Endothelial cell of umbilical vein (primary cell): ENCODE data around the gene IFRD2. TPM values are rescaled to one million over a fixed set of nuclear protein-coding genes. Genes with fewer than 3 reads are reported as not detected.

Source experiments
- BruUV-seq: library from RNA; stranded (reverse); fragments of 400-500 nt; replicated peaks from 2 replicates; lab custom pipeline; 2021; lab: Mats Ljungman, UMichigan
- CTCF ChIA-PET: fragments of 300-600, 350-600 bp; sonication (Branson Sonifier 250); formaldehyde crosslinking; loops from one replicate; lab custom pipeline; 2021; ENCODE audit warnings: antibody characterized with exemption, inconsistent platforms; lab: Charles Lee
- POLR2A ChIA-PET: fragments of 300-600, 350-600 bp; sonication (Branson Sonifier 250); formaldehyde crosslinking; loops from one replicate; lab custom pipeline; 2021; ENCODE audit warnings: antibody characterized with exemption, inconsistent platforms; lab: Charles Lee
- DNase-seq: peaks from one replicate; pipeline ENCODE4 v3.0.0-alpha.2; 2011; ENCODE audit warnings: low read depth, low spot score
- FAIRE-seq: peaks from 2 replicates; lab custom pipeline; 2011; peaks lifted over from hg19 to GRCh38; lab: Jason Lieb, UNC
- H2AFZ ChIP-seq: 2 replicates; pipeline ENCODE4 v1.6.0; 2012; ENCODE audit warnings: low read depth, low read length, control low read depth, inconsistent platforms
- H3K27ac ChIP-seq: 2 replicates; pipeline ENCODE4 v1.5.1; 2011; ENCODE audit warnings: low read depth, mild to moderate bottlenecking, control low read depth, low read length, moderate library complexity; ENCODE audit not compliant: insufficient read depth
- H3K27me3 ChIP-seq, 2 experiments: 2 replicates each; pipeline versions ENCODE4 v1.6.0 to v1.6.1; 2011; ENCODE audit warnings: low read length in 2 of 2, mixed read lengths in 1 of 2; ENCODE audit not compliant: control insufficient read depth in 2 of 2, insufficient read depth in 2 of 2
- H3K36me3 ChIP-seq, 2 experiments: 2 replicates in 1 of 2; 3 replicates in 1 of 2; pipeline ENCODE4 v1.5.1; 2011; ENCODE audit warnings: low read length in 2 of 2, mild to moderate bottlenecking in 1 of 2, moderate library complexity in 1 of 2; ENCODE audit not compliant: control insufficient read depth in 2 of 2, insufficient read depth in 2 of 2; ENCODE audit errors: extremely low read depth in 1 of 2
- H3K4me1 ChIP-seq: 3 replicates; pipeline ENCODE4 v1.5.1; 2011; ENCODE audit warnings: mild to moderate bottlenecking, low read length; ENCODE audit not compliant: control insufficient read depth, insufficient read depth; ENCODE audit errors: extremely low read depth
- H3K4me2 ChIP-seq: 2 replicates; pipeline ENCODE4 v1.6.1; 2011; ENCODE audit warnings: low read length, control low read depth, mixed read lengths; ENCODE audit not compliant: insufficient read depth
- H3K4me3 ChIP-seq, 3 experiments: fragments of 200-600 bp in 1 of 3; sonication (generic), shearing (Covaris generic) in 1 of 3; replicated peaks in 1 of 3; 2 replicates each; pipeline ENCODE4 v1.5.1; 2011 to 2016; ENCODE audit warnings: control low read depth in 3 of 3, low read length in 3 of 3, mild to moderate bottlenecking in 2 of 3, inconsistent platforms in 1 of 3, low read depth in 1 of 3, moderate library complexity in 1 of 3; ENCODE audit not compliant: insufficient read depth in 1 of 3
- H3K79me2 ChIP-seq: 2 replicates; pipeline ENCODE4 v1.6.0; 2012; ENCODE audit warnings: low read length, inconsistent platforms; ENCODE audit not compliant: control insufficient read depth, insufficient read depth
- H3K9ac ChIP-seq: replicated peaks from 2 replicates; pipeline ENCODE3; 2011; ENCODE audit warnings: low read length, control low read depth; ENCODE audit not compliant: insufficient read depth; ENCODE audit errors: extremely low read depth
- H3K9me1 ChIP-seq: replicated peaks from 3 replicates; pipeline ENCODE4 v1.6.0; 2011; ENCODE audit warnings: mild to moderate bottlenecking, low read length; ENCODE audit not compliant: control insufficient read depth, insufficient read depth; ENCODE audit errors: extremely low read depth
- H3K9me3 ChIP-seq: replicated peaks from 2 replicates; pipeline ENCODE4 v1.5.1; 2012; ENCODE audit warnings: low read length, inconsistent platforms; ENCODE audit not compliant: control insufficient read depth, insufficient read depth
- H4K20me1 ChIP-seq: replicated peaks from 2 replicates; pipeline ENCODE3; 2011; ENCODE audit warnings: mild to moderate bottlenecking, low read length; ENCODE audit not compliant: control insufficient read depth, insufficient read depth; ENCODE audit errors: extremely low read depth
- CTCF ChIP-seq, 2 donors: IDR thresholded peaks; 1 replicate in 1 of 2; 2 replicates in 1 of 2; pipeline ENCODE4 v1.5.1; 2011; ENCODE audit warnings: low read length in 2 of 2, mild to moderate bottlenecking in 2 of 2, moderate library complexity in 2 of 2, control low read depth in 1 of 2, inconsistent platforms in 1 of 2, low read depth in 1 of 2; ENCODE audit not compliant: insufficient read depth in 1 of 2; ENCODE audit errors: extremely low read depth in 1 of 2
- EZH2 ChIP-seq: IDR thresholded peaks from 2 replicates; pipeline ENCODE4 v1.6.1; 2012; ENCODE audit warnings: borderline replicate concordance, low read depth, mild to moderate bottlenecking, moderate library complexity, low read length, inconsistent platforms; ENCODE audit not compliant: severe bottlenecking
- FOS ChIP-seq: IDR thresholded peaks from 2 replicates; pipeline ENCODE4 v1.6.1; 2011; ENCODE audit warnings: mild to moderate bottlenecking, low read length, moderate library complexity, borderline replicate concordance; ENCODE audit not compliant: insufficient read depth
- GATA2 ChIP-seq: IDR thresholded peaks from 2 replicates; pipeline ENCODE4 v1.7.0; 2011; ENCODE audit warnings: low read depth, mild to moderate bottlenecking, moderate library complexity, mixed read lengths, low read length; ENCODE audit not compliant: insufficient read length, insufficient read depth
- JUN ChIP-seq: IDR thresholded peaks from 2 replicates; pipeline ENCODE4 v1.6.1; 2011; ENCODE audit warnings: borderline replicate concordance, low read depth; ENCODE audit not compliant: insufficient read length, insufficient read depth
- MAX ChIP-seq: IDR thresholded peaks from 2 replicates; pipeline ENCODE4 v1.6.1; 2011; ENCODE audit not compliant: insufficient read depth, insufficient read length
- MYC ChIP-seq: IDR thresholded peaks from one replicate; pipeline ENCODE4 v1.6.1; 2011; ENCODE audit warnings: mild to moderate bottlenecking, low read depth, low read length
- POLR2A ChIP-seq: IDR thresholded peaks from 2 replicates; pipeline ENCODE4 v1.6.1; 2012; ENCODE audit warnings: low read depth, mild to moderate bottlenecking, control low read depth, low read length
- POLR2AphosphoS5 ChIP-seq: IDR thresholded peaks from 2 replicates; pipeline ENCODE4 v1.6.1; 2012; ENCODE audit warnings: low read depth, mild to moderate bottlenecking, control low read depth, low read length, moderate library complexity; ENCODE audit not compliant: insufficient read depth
- dilution Hi-C: fragments of 300-500 bp; cut with MboI; formaldehyde crosslinking; loops from one replicate; pipeline ENCODE4 v1.15.0; 2019; ENCODE audit warnings: low sequenced_read_pairs; ENCODE audit not compliant: extremely low pct_ligation_motif_present
- intact Hi-C: fragments of 100-400 bp; cut with micrococcal nuclease; formaldehyde crosslinking; loops from one replicate; pipeline ENCODE4 v1.10.0; 2022
- polyA plus RNA-seq, 4 experiments: library from polyadenylated mRNA; depleted of rRNA in 3 of 4; stranded (reverse) in 3 of 4; unstranded in 1 of 4; fragments of >200 nt; gene quantifications; 2 replicates each; pipeline versions ENCODE4 v1.2.1 to v1.2.3, GENCODE V29; 2011 to 2012; ENCODE audit warnings: missing spikeins in 1 of 4
- total RNA-seq: library from RNA; stranded (reverse); gene quantifications from 2 replicates; pipeline ENCODE4 v1.2.3, GENCODE V29; 2021

IFRD2 gene
- total and polyA plus RNA-seq, 2 donors (not counting 3 experiments of a cell fraction or from before 2014, with no cell fraction given) = 99.4 to 111 TPM

DNA sequence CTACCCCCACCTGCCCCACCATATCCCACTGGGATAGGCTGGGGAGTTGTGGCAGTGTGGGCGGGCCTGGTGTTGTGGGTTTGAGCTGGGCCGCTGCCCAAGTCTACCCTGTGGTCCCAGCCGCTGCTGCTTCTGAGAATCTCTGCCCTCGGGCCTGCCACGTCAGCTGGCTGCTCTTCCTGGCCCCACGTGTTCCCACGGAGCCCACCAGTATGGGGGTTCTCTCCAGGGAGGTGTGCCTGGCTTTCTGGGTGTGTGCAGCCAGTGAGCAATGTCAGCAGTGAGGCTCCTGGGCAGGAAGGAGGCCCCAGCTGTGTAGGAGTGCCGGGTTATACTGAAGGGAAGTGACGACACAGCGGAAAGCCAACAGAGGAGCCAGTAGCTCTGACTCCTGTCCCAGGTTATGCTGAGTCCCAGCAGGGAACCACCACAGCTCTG, 45.7 kb downstream of the IFRD2 start:
- CTCF ChIA-PET = interaction anchor here (0.5 to 3.7 kb wide), 25 partner anchors 9 to 407 kb away, joined by 3 to 134 read pairs (median 6); partner anchors contain the start of genes GNAI2, GNAT1 and IFRD2
- DNase-seq = peak; percentile 78
- Histone ChIP-seq H3K27ac (peak overlapping the region; percentile 86), H3K4me1 (peaks cover 90% of the 10 kb centered on the region), H3K4me3 (no peak overlapping the region), H3K9me3 (no peaks in the 10 kb centered on the region), H3K79me2 (peaks cover 91% of the 10 kb centered on the region), H3K9me1 (no peaks in the 10 kb centered on the region), H3K9ac (peak overlapping the region; percentile 56), H2AFZ (no peak overlapping the region), H4K20me1 (no peaks in the 10 kb centered on the region), H3K4me2 (peak overlapping the region; percentile 32), H3K27me3 (no peaks in the 10 kb centered on the region), H3K36me3 (peaks cover 4 to 29% of the 10 kb centered on the region in 2 experiments)
- BruUV-seq = no TSS peak
- peak; percentile 12 for TF ChIP-seq MAX
- TF ChIP-seq POLR2AphosphoS5 = no peak
- TF ChIP-seq EZH2 = no peak
- TF ChIP-seq FOS = peak; percentile 10
- FAIRE-seq = no peak
- dilution Hi-C loops (no loop called here), intact Hi-C loops (loop anchor here (1.0 to 2.0 kb wide), 5 partner anchors 8 to 27 kb away; no protein-coding TSS in a partner anchor)
- POLR2A ChIA-PET = interaction anchor here (0.8 to 1.9 kb wide), 5 partner anchors 10 to 82 kb away, joined by 3 to 14 read pairs (median 3); partner anchors contain the start of genes GNAI2, SEMA3B and TUSC2

GRCh38 chr3:50245831-50246516, 46.3 kb downstream of the IFRD2 start:
- peak overlapping the region; percentile 86 for H3K27ac ChIP-seq
- peaks cover 92% of the 10 kb centered on the region for H3K4me1 ChIP-seq
- FAIRE-seq (peak; percentile 95), DNase-seq (peak; percentile 90)
- peak; percentile 98 to 99 for TF ChIP-seq CTCF (IDR thresholded peaks at IDR 0.05; ENCODE audit: extremely low read depth in 1 of 2, insufficient read depth in 1 of 2, low read depth in 1 of 2, low read length in 2 of 2)
- no peak for TF ChIP-seq EZH2
- no peak for TF ChIP-seq GATA2
- no peak for TF ChIP-seq MYC
- TF ChIP-seq MAX = no peak
- no peak for TF ChIP-seq FOS
- TF ChIP-seq JUN = no peak
- peak; percentile 6 for TF ChIP-seq POLR2A
- TF ChIP-seq POLR2AphosphoS5 = peak; percentile 4
- peak overlapping the region; percentile 32 for H3K4me2 ChIP-seq
- H3K9ac ChIP-seq = peak overlapping the region; percentile 56
- POLR2A ChIA-PET = interaction anchor here (1.0 to 1.9 kb wide), 4 partner anchors 10 to 82 kb away, joined by 3 to 14 read pairs (median 4); partner anchors contain the start of genes GNAI2, SEMA3B and TUSC2
- H4K20me1 ChIP-seq = no peaks in the 10 kb centered on the region
- no peak overlapping the region for H3K4me3 ChIP-seq
- BruUV-seq = no TSS peak
- H3K27me3 ChIP-seq = no peaks in the 10 kb centered on the region
- dilution Hi-C loops (no loop called here), intact Hi-C loops (loop anchor here (1.0 to 2.0 kb wide), 5 partner anchors 8 to 27 kb away; no protein-coding TSS in a partner anchor)
- CTCF ChIA-PET = interaction anchor here (0.5 to 3.7 kb wide), 25 partner anchors 8 to 407 kb away, joined by 3 to 134 read pairs (median 6); partner anchors contain the start of genes GNAI2, GNAT1 and IFRD2
- H2AFZ ChIP-seq = no peak overlapping the region
- H3K9me1 ChIP-seq = no peaks in the 10 kb centered on the region
- H3K9me3 ChIP-seq = no peaks in the 10 kb centered on the region
- peaks cover 4 to 26% of the 10 kb centered on the region in 2 experiments for H3K36me3 ChIP-seq
- H3K79me2 ChIP-seq = peaks cover 91% of the 10 kb centered on the region
